ENCODE measurements around the gene RPL39L. TPM values are rescaled to one million over a fixed set of nuclear protein-coding genes. Genes with fewer than 3 reads are reported as not detected.

The RPL39L gene
- total RNA-seq, 1 experiment from 2014 or later, result 37.7 TPM

DNA sequence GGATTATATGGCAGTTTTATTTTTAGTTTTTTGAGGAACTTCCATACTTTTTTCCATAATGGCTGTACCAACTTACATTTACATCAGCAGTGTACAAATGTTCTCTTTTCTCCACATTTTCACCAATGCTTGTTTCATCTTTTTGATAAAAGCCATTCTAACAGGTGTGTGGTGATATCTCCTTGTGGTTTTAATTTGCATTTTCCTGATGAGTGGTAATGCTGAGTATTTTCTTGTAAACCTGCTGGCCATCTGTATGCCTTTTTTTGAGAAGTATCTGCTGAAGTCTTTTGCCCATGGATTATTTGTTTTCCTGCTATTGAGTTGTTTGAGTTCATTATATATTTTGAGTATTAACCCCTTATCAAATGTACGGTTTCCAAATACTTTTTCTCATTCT lies 50.6 kb downstream of the RPL39L start:
- Histone ChIP-seq H3K27ac (ENCODE audit: low read length) (no peak overlapping the region), H3K4me3 (ENCODE audit: low read depth in 2 of 2, low read length in 2 of 2) (no peak overlapping the region), H3K9me3 (ENCODE audit: control insufficient read depth, insufficient read depth, low read depth, low read length) (no peaks in the 10 kb centered on the region; the same call in 1 of the 2 replicates), H3K4me1 (ENCODE audit: control insufficient read depth, insufficient read depth, low read length) (no peaks in the 10 kb centered on the region), H3K27me3 (ENCODE audit: control insufficient read depth, insufficient read depth, low read length) (no peaks in the 10 kb centered on the region), H3K36me3 (ENCODE audit: control insufficient read depth, insufficient read depth, low read length) (no peaks in the 10 kb centered on the region)
- BruUV-seq (replicated peaks), result no TSS peak
- ATAC-seq (no peak), DNase-seq (ENCODE audit: low read depth, low spot score) (no peak)
- TF ChIP-seq, protein P1, sequence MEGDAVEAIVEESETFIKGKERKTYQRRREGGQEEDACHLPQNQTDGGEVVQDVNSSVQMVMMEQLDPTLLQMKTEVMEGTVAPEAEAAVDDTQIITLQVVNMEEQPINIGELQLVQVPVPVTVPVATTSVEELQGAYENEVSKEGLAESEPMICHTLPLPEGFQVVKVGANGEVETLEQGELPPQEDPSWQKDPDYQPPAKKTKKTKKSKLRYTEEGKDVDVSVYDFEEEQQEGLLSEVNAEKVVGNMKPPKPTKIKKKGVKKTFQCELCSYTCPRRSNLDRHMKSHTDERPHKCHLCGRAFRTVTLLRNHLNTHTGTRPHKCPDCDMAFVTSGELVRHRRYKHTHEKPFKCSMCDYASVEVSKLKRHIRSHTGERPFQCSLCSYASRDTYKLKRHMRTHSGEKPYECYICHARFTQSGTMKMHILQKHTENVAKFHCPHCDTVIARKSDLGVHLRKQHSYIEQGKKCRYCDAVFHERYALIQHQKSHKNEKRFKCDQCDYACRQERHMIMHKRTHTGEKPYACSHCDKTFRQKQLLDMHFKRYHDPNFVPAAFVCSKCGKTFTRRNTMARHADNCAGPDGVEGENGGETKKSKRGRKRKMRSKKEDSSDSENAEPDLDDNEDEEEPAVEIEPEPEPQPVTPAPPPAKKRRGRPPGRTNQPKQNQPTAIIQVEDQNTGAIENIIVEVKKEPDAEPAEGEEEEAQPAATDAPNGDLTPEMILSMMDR (IDR thresholded peaks at IDR 0.05), result no peak
- TF ChIP-seq, protein P2, sequence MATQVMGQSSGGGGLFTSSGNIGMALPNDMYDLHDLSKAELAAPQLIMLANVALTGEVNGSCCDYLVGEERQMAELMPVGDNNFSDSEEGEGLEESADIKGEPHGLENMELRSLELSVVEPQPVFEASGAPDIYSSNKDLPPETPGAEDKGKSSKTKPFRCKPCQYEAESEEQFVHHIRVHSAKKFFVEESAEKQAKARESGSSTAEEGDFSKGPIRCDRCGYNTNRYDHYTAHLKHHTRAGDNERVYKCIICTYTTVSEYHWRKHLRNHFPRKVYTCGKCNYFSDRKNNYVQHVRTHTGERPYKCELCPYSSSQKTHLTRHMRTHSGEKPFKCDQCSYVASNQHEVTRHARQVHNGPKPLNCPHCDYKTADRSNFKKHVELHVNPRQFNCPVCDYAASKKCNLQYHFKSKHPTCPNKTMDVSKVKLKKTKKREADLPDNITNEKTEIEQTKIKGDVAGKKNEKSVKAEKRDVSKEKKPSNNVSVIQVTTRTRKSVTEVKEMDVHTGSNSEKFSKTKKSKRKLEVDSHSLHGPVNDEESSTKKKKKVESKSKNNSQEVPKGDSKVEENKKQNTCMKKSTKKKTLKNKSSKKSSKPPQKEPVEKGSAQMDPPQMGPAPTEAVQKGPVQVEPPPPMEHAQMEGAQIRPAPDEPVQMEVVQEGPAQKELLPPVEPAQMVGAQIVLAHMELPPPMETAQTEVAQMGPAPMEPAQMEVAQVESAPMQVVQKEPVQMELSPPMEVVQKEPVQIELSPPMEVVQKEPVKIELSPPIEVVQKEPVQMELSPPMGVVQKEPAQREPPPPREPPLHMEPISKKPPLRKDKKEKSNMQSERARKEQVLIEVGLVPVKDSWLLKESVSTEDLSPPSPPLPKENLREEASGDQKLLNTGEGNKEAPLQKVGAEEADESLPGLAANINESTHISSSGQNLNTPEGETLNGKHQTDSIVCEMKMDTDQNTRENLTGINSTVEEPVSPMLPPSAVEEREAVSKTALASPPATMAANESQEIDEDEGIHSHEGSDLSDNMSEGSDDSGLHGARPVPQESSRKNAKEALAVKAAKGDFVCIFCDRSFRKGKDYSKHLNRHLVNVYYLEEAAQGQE (IDR thresholded peaks at IDR 0.05; ENCODE audit: insufficient read depth in 1 of 2, low read depth in 2 of 2, low read length in 1 of 2), result no peak
- TF ChIP-seq POLR2AphosphoS5 (IDR thresholded peaks at IDR 0.05; ENCODE audit: low read depth, low read length) (no peak), TCF7L2 (IDR thresholded peaks at IDR 0.05; ENCODE audit: low read depth, low read length) (no peak), SIN3A (IDR thresholded peaks at IDR 0.05; ENCODE audit: borderline replicate concordance, insufficient read depth, low read depth, low read length) (no peak)
- ChIA-PET POLR2A (no interaction called here), CTCF (no interaction called here)
- in situ Hi-C loops (cut with HindIII; ENCODE audit: low pct_unique_long_range_greater_than_20kb, low sequenced_read_pairs), result no loop called here
- intact Hi-C loops (cut with micrococcal nuclease; ENCODE audit: unreplicated experiment), result no loop called here

DNA sequence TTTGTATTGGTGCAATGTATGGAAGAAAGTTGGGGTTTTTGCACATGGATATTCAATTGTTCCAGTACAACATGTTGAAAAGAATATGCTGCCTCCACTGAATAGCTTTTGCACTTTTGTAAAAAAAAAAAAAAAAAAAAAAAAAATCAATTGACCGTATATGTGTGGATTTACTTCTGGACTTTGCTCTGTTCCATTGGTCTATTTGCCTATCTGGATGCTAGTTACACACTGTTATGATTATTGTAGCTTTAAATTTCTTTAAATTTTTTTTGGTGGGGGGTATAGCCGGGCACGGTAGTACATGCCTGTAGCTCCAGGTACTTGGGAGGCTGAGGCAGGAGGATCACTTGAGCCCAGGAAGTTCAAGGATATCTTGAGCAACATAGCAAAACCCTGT lies 52.5 kb downstream of the RPL39L start:
- Histone ChIP-seq H3K27ac (ENCODE audit: low read length) (no peak overlapping the region), H3K9me3 (ENCODE audit: control insufficient read depth, insufficient read depth, low read depth, low read length) (no peaks in the 10 kb centered on the region), H3K4me3 (ENCODE audit: low read depth in 2 of 2, low read length in 2 of 2) (no peak overlapping the region), H3K36me3 (ENCODE audit: control insufficient read depth, insufficient read depth, low read length) (no peaks in the 10 kb centered on the region), H3K27me3 (ENCODE audit: control insufficient read depth, insufficient read depth, low read length) (no peaks in the 10 kb centered on the region), H3K4me1 (ENCODE audit: control insufficient read depth, insufficient read depth, low read length) (no peaks in the 10 kb centered on the region)
- TF ChIP-seq, protein P2 (IDR thresholded peaks at IDR 0.05; ENCODE audit: insufficient read depth in 1 of 2, low read depth in 2 of 2, low read length in 1 of 2), result no peak
- TF ChIP-seq TCF7L2 (IDR thresholded peaks at IDR 0.05; ENCODE audit: low read depth, low read length) (no peak), SIN3A (IDR thresholded peaks at IDR 0.05; ENCODE audit: borderline replicate concordance, insufficient read depth, low read depth, low read length) (no peak), POLR2AphosphoS5 (IDR thresholded peaks at IDR 0.05; ENCODE audit: low read depth, low read length) (no peak)
- TF ChIP-seq, protein P1 (IDR thresholded peaks at IDR 0.05), result no peak
- CTCF ChIA-PET, result interaction anchor here (0.6 kb wide), 1 partner anchor 8 kb away, joined by 6 read pairs; no protein-coding TSS in a partner anchor
- POLR2A ChIA-PET, result no interaction called here
- in situ Hi-C loops (cut with HindIII; ENCODE audit: low pct_unique_long_range_greater_than_20kb, low sequenced_read_pairs) (no loop called here), intact Hi-C loops (cut with micrococcal nuclease; ENCODE audit: unreplicated experiment) (no loop called here)
- no peak for ATAC-seq
- BruUV-seq (replicated peaks), result no TSS peak
- no peak for DNase-seq (ENCODE audit: low read depth, low spot score)

Measured in Panc1 (cell line).